Mammary epithelial cell (primary cell): ENCODE data around the gene GDNF.
"Not testable (repeated sequence)": the region's sequence is repeated elsewhere in the genome, so short reads cannot be mapped to it uniquely, and the experiment has no call there.

ENCODE experiments used
- CTCF ChIP-seq, 2 donors: IDR thresholded peaks in 1 of 2; conservative IDR thresholded peaks in 1 of 2; 2 replicates each; pipeline ENCODE4 v1.5.1; 2011 to 2012; ENCODE audit warnings: inconsistent platforms in 2 of 2, low read length in 2 of 2, mild to moderate bottlenecking in 2 of 2, control low read depth in 1 of 2, low read depth in 1 of 2; ENCODE audit not compliant: insufficient read depth in 1 of 2; ENCODE audit errors: extremely low read depth in 1 of 2
- EZH2 ChIP-seq: IDR thresholded peaks from 2 replicates; pipeline ENCODE4 v1.6.1; 2012; ENCODE audit warnings: low read length, inconsistent platforms, borderline replicate concordance

- not testable (repeated sequence) for TF ChIP-seq CTCF (conservative IDR thresholded peaks at IDR 0.05 in 1 of 2, IDR thresholded peaks at IDR 0.05 in 1 of 2; ENCODE audit: extremely low read depth in 1 of 2, insufficient read depth in 1 of 2, low read depth in 1 of 2, low read length in 2 of 2); EZH2
Observed at GRCh38 chr5:37781409-37781808, 58.4 kb downstream of the GDNF start.
